Non-pigmented ciliary epithelial cell (primary cell): ENCODE measurements around the gene FN1.
A peak's percentile ranks its signal among the peaks of the same experiment; 100 is the strongest.

Source experiments
- DNase-seq: peaks from one replicate; pipeline ENCODE4 v3.0.0-alpha.2; 2010; ENCODE audit warnings: low read depth

FN1 gene

GRCh38 chr2:215435870-215436704 is at the start of gene FN1:
TSS of gene FN1 (minus strand) at chr2:215436068. CDS start at chr2:215435802, 266 bp downstream.
- DNase-seq, result peak; percentile 99

- no peak for DNase-seq
Observed at GRCh38 chr2:215485032-215485431, 49.2 kb upstream of the FN1 start.

- DNase-seq, result no peak
Observed at GRCh38 chr2:215484570-215484969, 48.7 kb upstream of the FN1 start.

- no peak for DNase-seq
Observed at GRCh38 chr2:215483431-215483830, 47.6 kb upstream of the FN1 start.

GRCh38 chr2:215479536-215480240 is 43.8 kb upstream of the FN1 start:
- DNase-seq, result no peak

GRCh38 chr2:215479121-215479520 is 43.3 kb upstream of the FN1 start:
- no peak for DNase-seq

- DNase-seq, result no peak
Observed at GRCh38 chr2:215476424-215476823, 40.6 kb upstream of the FN1 start.

- DNase-seq, result no peak
Observed at GRCh38 chr2:215466097-215466909, 30.4 kb upstream of the FN1 start.

GRCh38 chr2:215465256-215465655 is 29.4 kb upstream of the FN1 start:
- DNase-seq, result peak; percentile 70

GRCh38 chr2:215461836-215462532 is 26.1 kb upstream of the FN1 start:
- peak; percentile 68 for DNase-seq

GRCh38 chr2:215460682-215461382 is 25.0 kb upstream of the FN1 start:
- DNase-seq, result peak; percentile 93

GRCh38 chr2:215455958-215456357 is 20.1 kb upstream of the FN1 start:
- DNase-seq, result no peak

GRCh38 chr2:215454519-215455246 is 18.8 kb upstream of the FN1 start:
- DNase-seq, result no peak

GRCh38 chr2:215452725-215453124 is 16.9 kb upstream of the FN1 start:
- no peak for DNase-seq

- no peak for DNase-seq
Observed at GRCh38 chr2:215451012-215451756, 15.3 kb upstream of the FN1 start.

GRCh38 chr2:215450188-215451011 is 14.5 kb upstream of the FN1 start:
- no peak for DNase-seq

GRCh38 chr2:215447673-215448081 is 11.8 kb upstream of the FN1 start:
- DNase-seq, result no peak

- DNase-seq, result no peak
Observed at GRCh38 chr2:215447056-215447455, 11.2 kb upstream of the FN1 start.

GRCh38 chr2:215442401-215442787 is 6.5 kb upstream of the FN1 start:
- DNase-seq, result no peak
